HG02571 (cell line): ENCODE data around the gene SOX2.

Source experiments
- ATAC-seq: cut with Tn5 transposase; IDR thresholded peaks from one replicate; pipeline ENCODE4 v1.9.1; 2021; ENCODE audit warnings: mild to moderate bottlenecking, moderate library complexity; ENCODE audit not compliant: unreplicated experiment

The SOX2 gene

GRCh38 chr3:181711325-181712135 is at the start of gene SOX2:
Gene SOX2, plus strand, starts transcription at chr3:181711925. Its CDS starts 436 bp downstream, at chr3:181712361.
- ATAC-seq: no peak

- no peak for ATAC-seq
These were observed 28.2 kb upstream of the SOX2 start for GRCh38 chr3:181683563-181683962.

DNA sequence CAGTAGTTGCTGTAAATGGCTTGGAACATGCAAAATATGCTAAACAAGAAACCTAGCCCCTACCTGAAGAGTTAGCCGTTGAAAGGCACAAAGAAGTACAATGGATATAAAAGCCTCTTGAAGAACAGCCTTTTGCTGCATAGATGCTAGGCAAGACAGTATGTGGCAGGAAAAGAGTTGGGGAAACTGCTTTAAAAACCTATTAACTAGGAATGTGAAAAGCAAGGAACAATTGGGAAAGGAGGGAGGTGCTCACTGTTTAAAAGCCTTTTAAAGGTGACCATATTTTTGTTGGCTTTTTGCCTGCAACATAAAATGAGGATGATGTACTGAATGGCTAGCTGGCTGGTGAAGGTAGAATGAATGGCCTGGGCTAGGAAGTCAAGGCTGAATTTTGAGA is 24.5 kb upstream of the SOX2 start:
- no peak for ATAC-seq

GRCh38 chr3:181687731-181688130 is 24.0 kb upstream of the SOX2 start:
- ATAC-seq: no peak

GRCh38 chr3:181689546-181689945 is 22.2 kb upstream of the SOX2 start:
- ATAC-seq: no peak

DNA sequence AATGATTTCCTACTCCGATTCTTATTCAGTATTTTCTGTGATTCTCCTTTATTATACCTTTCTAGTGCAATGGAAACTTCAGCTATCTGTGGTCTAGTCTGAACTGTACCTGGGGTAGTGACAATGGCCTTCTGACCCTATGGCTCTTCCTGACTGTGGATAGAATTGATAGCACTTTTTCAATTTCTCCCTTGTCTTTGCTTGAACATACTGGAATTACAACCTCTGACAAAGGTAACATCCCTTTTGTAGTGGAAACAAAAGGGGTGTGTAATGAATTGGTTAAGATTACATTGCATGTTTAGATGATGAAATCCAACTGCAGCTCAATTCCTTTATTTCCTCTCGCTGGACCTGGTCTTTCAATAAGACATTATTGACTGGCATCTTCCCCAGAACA is 21.0 kb upstream of the SOX2 start:
- no peak for ATAC-seq

DNA sequence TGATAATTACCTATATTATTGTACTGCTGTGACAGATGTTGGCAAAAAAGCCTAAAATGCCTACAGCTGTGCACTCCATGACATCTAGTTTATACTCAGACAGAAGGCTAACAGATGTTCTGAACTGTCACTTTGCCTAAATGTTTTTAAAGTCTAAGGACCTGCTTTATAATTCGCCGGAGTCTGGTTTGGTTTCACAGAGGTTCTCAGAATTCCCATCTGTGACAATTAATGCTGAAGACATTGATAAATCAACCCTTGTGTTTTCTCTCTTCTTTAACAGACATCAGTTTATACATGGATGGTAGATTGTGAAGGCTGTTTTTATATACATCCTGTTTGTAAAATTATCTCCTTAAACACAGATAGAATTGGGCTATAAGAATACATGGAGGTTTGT is 19.8 kb upstream of the SOX2 start:
- ATAC-seq: no peak

DNA sequence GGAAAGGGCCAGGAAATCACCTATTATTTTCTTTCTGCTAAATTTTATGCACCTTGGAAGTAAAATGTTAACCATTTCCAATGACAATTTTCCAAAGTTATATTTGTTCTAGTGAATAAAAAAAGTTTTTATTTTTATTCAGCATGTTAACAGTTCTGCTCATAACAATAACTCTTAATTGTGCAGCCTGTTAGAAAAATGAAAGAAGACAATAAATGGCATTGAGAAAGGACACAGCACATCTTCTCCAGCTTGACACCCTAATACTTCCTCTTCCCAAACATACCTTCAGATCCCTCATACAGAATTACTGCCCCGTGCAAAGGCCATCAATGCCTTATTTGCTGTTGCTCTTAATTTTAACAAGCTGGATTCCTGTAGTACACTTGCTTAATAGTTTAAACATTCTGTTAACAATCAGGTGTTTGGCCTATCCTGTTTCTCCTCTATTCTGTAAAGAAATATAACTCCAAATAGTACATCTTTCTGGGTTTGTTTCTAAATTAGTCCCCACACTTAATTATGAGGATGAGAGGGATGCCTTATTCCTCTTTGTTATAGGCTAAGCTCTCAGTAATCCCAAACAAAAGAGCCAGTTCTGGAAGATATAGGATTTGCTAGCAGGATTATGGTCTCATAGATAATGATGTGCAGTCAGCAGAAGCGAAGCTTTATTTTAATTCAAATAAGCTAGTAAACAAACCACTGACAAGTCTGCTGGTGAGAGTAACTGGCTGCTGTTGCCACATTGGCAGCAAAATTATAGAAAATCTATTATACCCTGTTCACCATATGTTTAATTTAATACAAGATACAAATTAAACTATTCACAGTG is 19.2 kb upstream of the SOX2 start:
- ATAC-seq: no peak

- ATAC-seq: no peak
These were observed 18.4 kb upstream of the SOX2 start for GRCh38 chr3:181693280-181693679.

GRCh38 chr3:181694805-181695660 is 16.7 kb upstream of the SOX2 start:
- ATAC-seq: no peak

DNA sequence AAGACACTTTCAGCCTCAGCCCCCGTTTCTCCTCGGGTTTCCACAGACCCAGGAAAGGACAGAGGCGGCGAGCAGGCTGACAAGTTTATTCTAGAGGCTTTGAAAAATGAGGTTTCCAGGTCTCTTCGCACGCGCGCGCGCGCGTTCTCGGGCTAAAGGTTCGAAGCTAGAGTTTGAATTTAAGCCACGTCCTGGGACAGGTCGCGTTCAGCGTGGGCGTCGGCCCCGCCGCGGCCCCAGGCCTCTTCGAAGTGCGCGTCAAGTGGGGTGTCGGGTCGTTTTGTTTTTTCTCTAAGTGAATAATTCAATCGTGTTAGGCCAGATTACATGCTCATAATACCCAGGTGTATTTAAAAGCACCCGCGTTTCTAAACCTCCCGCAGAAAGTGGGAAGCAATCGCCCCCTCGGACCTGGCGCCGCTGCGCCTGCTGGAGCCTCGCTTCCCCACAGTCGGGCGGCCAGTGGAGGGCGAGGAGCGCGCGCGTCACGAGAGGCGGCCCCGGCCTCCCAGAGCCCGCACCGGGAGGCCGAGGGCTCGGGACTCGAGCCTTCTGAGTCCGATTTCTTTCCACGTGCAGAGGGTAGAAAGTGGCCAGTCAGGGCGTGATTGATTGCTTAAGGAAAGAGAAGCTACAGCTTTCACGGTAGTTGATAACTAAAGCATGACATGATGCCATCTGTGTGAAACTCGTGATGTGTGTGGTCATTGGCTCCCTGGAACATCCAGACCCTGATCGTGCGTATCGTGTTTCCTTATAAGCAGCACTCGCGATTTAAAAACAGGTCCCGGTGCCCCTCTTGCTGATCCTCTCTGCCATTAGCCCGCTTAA is 15.8 kb upstream of the SOX2 start:
- ATAC-seq: no peak

DNA sequence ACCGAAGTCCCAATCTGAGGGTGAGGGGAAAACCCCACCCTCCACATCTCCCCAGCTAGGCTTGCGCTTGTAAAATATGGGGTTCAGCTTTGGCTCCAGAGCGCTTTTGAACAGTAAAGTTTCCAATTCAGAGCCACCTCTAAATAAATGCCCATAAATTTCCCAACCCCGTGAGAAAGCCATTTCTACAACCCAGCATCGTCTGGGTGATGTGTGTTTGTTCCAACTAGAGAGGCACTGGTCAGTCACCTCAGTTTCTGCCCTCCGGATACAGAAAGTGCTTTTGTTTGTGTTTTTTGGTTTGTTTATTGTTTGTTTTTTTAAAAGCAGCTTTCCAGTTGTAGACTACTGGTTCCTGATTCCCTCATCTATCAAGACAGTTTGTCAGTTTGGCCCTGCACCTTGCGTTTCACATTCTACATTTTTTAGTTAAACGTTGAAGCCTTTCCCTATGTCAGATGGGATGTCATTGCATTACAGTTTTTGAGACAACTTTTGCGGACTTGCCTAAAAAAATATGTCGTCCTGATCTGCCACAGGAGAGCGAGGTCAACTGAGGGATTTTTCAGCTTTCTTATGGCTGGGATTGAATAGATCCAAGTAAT is 15.0 kb upstream of the SOX2 start:
- no peak for ATAC-seq

DNA sequence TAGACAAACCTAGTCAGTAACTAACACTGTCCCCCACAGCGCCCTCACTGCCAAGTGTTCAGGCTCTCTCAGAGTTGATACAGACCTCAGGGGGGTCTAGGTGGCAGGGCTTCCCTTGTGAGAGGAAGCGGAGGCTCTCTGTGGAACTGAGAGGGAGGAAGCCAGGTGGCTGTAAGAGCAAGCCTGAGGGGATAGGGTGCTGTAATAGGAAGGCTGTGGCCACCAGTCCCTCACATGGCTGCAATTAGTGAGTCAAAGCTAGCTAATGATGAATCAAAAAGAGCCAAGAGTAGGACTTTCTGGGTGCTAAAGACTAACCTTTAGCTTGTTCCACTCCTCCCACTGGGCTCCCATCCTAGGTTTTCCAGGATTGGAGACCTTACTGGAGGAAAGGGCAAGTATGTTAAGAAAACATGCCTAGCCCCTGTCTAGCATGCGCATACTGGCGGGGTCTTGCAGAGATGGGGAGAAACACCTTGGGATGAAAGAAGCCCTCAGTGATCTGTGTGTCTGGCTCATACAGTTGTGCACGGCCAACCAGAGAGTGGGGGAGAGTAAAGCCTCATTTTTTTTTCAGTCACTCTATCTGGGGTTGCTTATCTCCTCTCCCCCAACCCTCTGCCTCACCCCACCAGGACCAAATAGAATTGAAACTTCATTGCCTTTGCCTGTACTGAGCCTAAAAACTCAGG is 13.3 kb upstream of the SOX2 start:
- ATAC-seq: no peak

- no peak for ATAC-seq
These were observed 12.4 kb upstream of the SOX2 start for GRCh38 chr3:181699171-181699903.

DNA sequence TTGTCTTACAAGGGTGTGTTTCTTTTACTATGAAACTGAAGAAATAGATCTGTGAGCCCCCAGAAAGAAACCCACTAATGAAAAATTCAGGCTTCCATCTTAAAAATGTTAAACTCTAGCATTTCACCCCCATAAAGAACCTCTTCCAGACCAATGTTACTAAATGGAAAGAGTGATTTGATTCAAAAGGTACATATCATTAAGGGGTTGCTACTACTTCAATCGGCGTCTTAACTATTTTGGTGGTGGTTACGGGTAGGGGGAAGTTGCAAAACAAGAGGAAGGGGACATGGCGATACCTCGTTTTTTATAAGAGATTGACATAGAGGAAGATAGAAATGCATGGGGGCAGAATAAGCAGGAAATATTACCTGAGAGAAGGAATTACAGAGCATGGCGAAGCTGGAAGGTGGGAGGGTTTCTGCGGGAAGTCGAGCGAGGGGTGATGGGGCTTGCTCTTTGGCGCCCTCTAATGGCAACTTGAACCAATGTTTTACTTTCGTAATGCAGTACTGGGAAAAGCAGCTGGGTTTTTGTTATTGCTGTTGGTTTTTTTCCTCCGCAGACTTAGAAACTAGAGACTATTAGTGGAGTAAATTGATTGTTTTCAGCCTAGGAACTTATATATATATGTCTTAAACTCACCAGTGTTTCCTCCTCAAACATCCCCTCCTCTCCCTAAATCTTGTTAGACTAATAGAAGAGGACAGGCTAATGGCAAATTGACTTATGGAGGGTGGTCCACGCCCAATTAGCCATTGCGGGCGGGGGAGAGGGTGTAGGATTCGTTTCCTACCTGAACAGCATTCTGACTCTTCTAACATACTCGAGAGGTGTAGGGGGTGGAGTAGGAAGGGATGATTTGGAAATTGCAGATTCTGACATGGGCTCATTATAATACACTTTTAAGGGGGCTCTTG is 11.3 kb upstream of the SOX2 start:
- peak; percentile 71 for ATAC-seq

- no peak for ATAC-seq
These were observed 10.6 kb upstream of the SOX2 start for GRCh38 chr3:181701096-181701495.

- no peak for ATAC-seq
These were observed 7.9 kb upstream of the SOX2 start for GRCh38 chr3:181703601-181704420.
